H1 (cell line): ENCODE data around the gene RBMS2. TPM values are rescaled to one million over a fixed set of nuclear protein-coding genes. Genes with fewer than 3 reads are reported as not detected.

Source experiments
- CBX8 ChIP-seq: fragments of 300-800, 300-1000 bp; sonication (generic); IDR thresholded peaks from 2 replicates; pipeline ENCODE4 v1.7.1; 2016; ENCODE audit warnings: low read depth, low read length, borderline replicate concordance
- CHD7 ChIP-seq: fragments of 300-600 bp; sonication (generic); IDR thresholded peaks from 2 replicates; pipeline ENCODE4 v1.7.1; 2012; ENCODE audit warnings: low read length, moderate library complexity, mild to moderate bottlenecking, inconsistent platforms; ENCODE audit not compliant: insufficient replicate concordance
- E2F6 ChIP-seq: IDR thresholded peaks from 2 replicates; pipeline ENCODE4 v1.6.1; 2012; ENCODE audit warnings: inconsistent platforms
- FOSL1 ChIP-seq: IDR thresholded peaks from 2 replicates; pipeline ENCODE4 v1.6.1; 2011; ENCODE audit warnings: mild to moderate bottlenecking, low read depth, low read length, moderate library complexity; ENCODE audit not compliant: insufficient read depth
- GABPA ChIP-seq: IDR thresholded peaks from 2 replicates; pipeline ENCODE4 v1.6.1; 2011; ENCODE audit warnings: mild to moderate bottlenecking, low read length, moderate library complexity, borderline replicate concordance; ENCODE audit not compliant: insufficient read depth
- HDAC6 ChIP-seq: IDR thresholded peaks from one replicate; pipeline ENCODE4 v1.7.1; 2012; ENCODE audit warnings: low read depth, mild to moderate bottlenecking, inconsistent platforms, low read length, moderate library complexity
- NRF1 ChIP-seq: IDR thresholded peaks from 2 replicates; pipeline ENCODE4 v1.6.1; 2011; ENCODE audit warnings: mild to moderate bottlenecking, low read depth, low read length, improper control_type of control experiment
- SAP30 ChIP-seq: fragments of 300-600 bp; sonication (generic); IDR thresholded peaks from 2 replicates; pipeline ENCODE4 v1.7.1; 2012; ENCODE audit warnings: low read length, moderate library complexity, mild to moderate bottlenecking, inconsistent platforms; ENCODE audit not compliant: insufficient read depth, insufficient replicate concordance
- polyA plus RNA-seq, 7 experiments: library from polyadenylated mRNA; depleted of rRNA in 3 of 7; stranded (reverse) in 5 of 7; unstranded in 2 of 7; fragments of >200 nt in 5 of 7; fragments of 200-250 nt in 2 of 7; gene quantifications; 1 replicate in 5 of 7; 2 replicates in 1 of 7; 4 replicates in 1 of 7; pipeline versions ENCODE4 v1.2.1 to v1.2.3, GENCODE V29; 2011 to 2013; ENCODE audit warnings: missing spikeins in 2 of 7, mixed read lengths in 2 of 7
- total RNA-seq: library from RNA; stranded (reverse); fragmentation: NEBNext Ultra II Directional; extraction: Animal tissue kit (Norgen Biotek cat#: 25700); gene quantifications from 2 replicates; pipeline ENCODE4 v1.2.1, GENCODE V29; 2021

Gene RBMS2
- total and polyA plus RNA-seq, 2 of the 8 experiments (the other 6 are each of a cell fraction or from before 2014, with no cell fraction given): 9.6 to 31.3 TPM

GRCh38 chr12:56631790-56632700, 110.4 kb downstream of the RBMS2 start (continued):
- TF ChIP-seq CHD7 (no peak), NRF1 (no peak), FOSL1 (no peak), SAP30 (no peak), GABPA (no peak), E2F6 (no peak), CBX8 (no peak), HDAC6 (no peak)
